Esophagus squamous epithelium (tissue), 5 donors: Measurements from ENCODE around the gene NOP9. TPM values are rescaled to one million over a fixed set of nuclear protein-coding genes. Genes with fewer than 3 reads are reported as not detected.
A peak's percentile ranks its signal among the peaks of the same experiment; 100 is the strongest.

Experiments
- DNase-seq: peaks from one replicate; lab custom pipeline; 2025; lab: John Stamatoyannopoulos, UW
- H3K27ac ChIP-seq, 4 donors: fragments of 200-600 bp; sonication (generic); one replicate each; pipeline ENCODE4 v1.5.1; 2016 to 2019; ENCODE audit warnings: mild to moderate bottlenecking in 1 of 4
- H3K27me3 ChIP-seq, 4 donors: fragments of 200-600 bp; sonication (generic); 1 replicate in 3 of 4; 2 replicates in 1 of 4; pipeline versions ENCODE4 v1.5.1 to v1.6.0; 2017 to 2021; ENCODE audit warnings: antibody characterized with exemption in 1 of 4
- H3K36me3 ChIP-seq, 3 donors: fragments of 200-600 bp; sonication (generic); one replicate each; pipeline ENCODE4 v1.5.1; 2016 to 2019
- H3K4me1 ChIP-seq, 3 donors: fragments of 200-600 bp; sonication (generic); one replicate each; pipeline ENCODE4 v1.5.1; 2017 to 2019
- H3K4me3 ChIP-seq, 4 donors: fragments of 200-600 bp; sonication (generic); 1 replicate in 3 of 4; 2 replicates in 1 of 4; pipeline ENCODE4 v1.5.1; 2016 to 2019; ENCODE audit warnings: mild to moderate bottlenecking in 2 of 4, moderate library complexity in 1 of 4
- H3K9me3 ChIP-seq, 3 donors: fragments of 200-600 bp; sonication (generic); one replicate each; pipeline ENCODE4 v1.5.1; 2016 to 2019
- POLR2A ChIP-seq, 4 donors: fragments of 450-650 bp; IDR thresholded peaks; one replicate each; pipeline ENCODE4 v1.6.1; 2017; ENCODE audit warnings: antibody characterized with exemption in 4 of 4, mild to moderate bottlenecking in 4 of 4, moderate library complexity in 3 of 4
- WGBS, 2 donors: methylation state at CpG; one replicate each; pipeline ENCODE4 v1.1.5; 2018; 5-methylcytosine and 5-hydroxymethylcytosine counted together
- intact Hi-C: fragments of 100-400 bp; cut with DNase I; formaldehyde crosslinking; loops from one replicate; pipeline ENCODE4 v1.15.0; 2022
- total RNA-seq, 4 donors: library from RNA; depleted of rRNA; stranded (reverse); fragments of >200 nt; gene quantifications; one replicate each; pipeline ENCODE4 v1.1.0, GENCODE V29; 2016
- TF ChIP-seq, protein P1 (sequence below), 6 experiments: fragments of 450-650 bp in 4 of 6; fragments of 200-600 bp in 2 of 6; sonication (generic) in 2 of 6; IDR thresholded peaks; one replicate each; pipeline ENCODE4 v1.5.1; 2016 to 2019; ENCODE audit warnings: antibody characterized with exemption in 6 of 6, mild to moderate bottlenecking in 4 of 6, moderate library complexity in 4 of 6
- donor health status: DM: yes; HTN: yes; CAD: no.

The NOP9 gene
- total RNA-seq, 4 donors from 2014 or later: 18.0 to 29.8 (median 25.0) TPM

DNA sequence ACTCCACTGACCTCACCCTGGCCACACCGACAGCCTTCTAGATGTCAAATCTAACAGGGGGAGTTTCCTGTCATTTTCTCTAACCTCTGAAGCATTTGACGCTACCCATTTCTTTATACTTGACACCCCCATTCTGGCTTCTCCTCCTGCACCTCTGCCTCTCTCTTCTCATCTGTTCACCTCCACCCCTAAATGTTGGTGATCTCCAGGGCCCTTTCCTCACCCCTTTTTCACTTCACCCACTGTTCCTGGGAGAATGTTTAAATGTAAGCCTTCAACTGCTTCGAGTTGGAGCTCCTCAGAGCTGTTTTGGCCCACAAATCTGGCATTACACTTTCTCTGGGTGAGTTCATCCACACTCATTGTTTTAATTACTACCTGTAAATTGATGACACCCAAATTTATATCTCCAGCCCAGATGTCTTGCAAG lies 27.8 kb upstream of the NOP9 start:
- Histone ChIP-seq H3K4me1 (peaks cover 5 to 92% (median 25%) of the 10 kb centered on the region in 3 donors), H3K27ac (peak overlapping the region; percentile 95 to 100 (median 98)), H3K4me3 (peak overlapping the region; percentile 65 to 97 (median 89)), H3K9me3 (no peaks in the 10 kb centered on the region), H3K36me3 (peaks cover 9 to 34% (median 15%) of the 10 kb centered on the region in 3 donors), H3K27me3 (no peaks in the 10 kb centered on the region)
- 11 to 18% methylated on average over 3 of the region's 3 CpGs for WGBS, 2 donors
- intact Hi-C loops: no loop called here
- DNase-seq: no peak
- no peak for TF ChIP-seq POLR2A (IDR thresholded peaks at IDR 0.05)
- TF ChIP-seq, protein P1, sequence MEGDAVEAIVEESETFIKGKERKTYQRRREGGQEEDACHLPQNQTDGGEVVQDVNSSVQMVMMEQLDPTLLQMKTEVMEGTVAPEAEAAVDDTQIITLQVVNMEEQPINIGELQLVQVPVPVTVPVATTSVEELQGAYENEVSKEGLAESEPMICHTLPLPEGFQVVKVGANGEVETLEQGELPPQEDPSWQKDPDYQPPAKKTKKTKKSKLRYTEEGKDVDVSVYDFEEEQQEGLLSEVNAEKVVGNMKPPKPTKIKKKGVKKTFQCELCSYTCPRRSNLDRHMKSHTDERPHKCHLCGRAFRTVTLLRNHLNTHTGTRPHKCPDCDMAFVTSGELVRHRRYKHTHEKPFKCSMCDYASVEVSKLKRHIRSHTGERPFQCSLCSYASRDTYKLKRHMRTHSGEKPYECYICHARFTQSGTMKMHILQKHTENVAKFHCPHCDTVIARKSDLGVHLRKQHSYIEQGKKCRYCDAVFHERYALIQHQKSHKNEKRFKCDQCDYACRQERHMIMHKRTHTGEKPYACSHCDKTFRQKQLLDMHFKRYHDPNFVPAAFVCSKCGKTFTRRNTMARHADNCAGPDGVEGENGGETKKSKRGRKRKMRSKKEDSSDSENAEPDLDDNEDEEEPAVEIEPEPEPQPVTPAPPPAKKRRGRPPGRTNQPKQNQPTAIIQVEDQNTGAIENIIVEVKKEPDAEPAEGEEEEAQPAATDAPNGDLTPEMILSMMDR (IDR thresholded peaks at IDR 0.05): no peak

DNA sequence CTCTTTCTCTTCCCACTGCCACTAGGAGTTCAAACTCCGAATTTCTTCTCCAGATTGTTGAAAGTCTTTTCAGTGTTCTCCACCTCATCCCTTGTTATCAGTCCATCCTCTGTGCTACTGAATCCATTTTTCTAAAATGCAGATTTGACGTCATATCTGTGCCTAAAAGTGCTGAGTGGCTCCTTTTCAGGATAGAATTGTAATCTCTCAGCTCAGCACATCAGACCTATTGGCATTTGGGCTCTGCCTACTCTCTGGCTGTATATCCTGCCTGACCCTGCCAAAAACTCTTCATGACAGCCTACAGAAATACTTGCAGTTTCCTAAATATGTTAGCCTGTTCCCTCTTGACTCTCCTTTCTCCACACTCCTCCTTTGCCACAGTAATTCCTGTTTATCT lies 27.2 kb upstream of the NOP9 start:
- H3K27me3 ChIP-seq: no peaks in the 10 kb centered on the region
- intact Hi-C loops: no loop called here
- 61 to 71% methylated on average over 2 of the region's 2 CpGs for WGBS, 2 donors
- no peak for DNase-seq
- H3K9me3 ChIP-seq: no peaks in the 10 kb centered on the region
- peaks cover 10 to 94% (median 25%) of the 10 kb centered on the region in 3 donors for H3K4me1 ChIP-seq
- peaks cover 3 to 28% (median 11%) of the 10 kb centered on the region in 3 donors for H3K36me3 ChIP-seq
- peak overlapping the region; percentile 95 to 100 (median 98) for H3K27ac ChIP-seq
- no peak for TF ChIP-seq POLR2A (IDR thresholded peaks at IDR 0.05)
- TF ChIP-seq, protein P1 (IDR thresholded peaks at IDR 0.05): no peak
- H3K4me3 ChIP-seq: no peak overlapping the region

DNA sequence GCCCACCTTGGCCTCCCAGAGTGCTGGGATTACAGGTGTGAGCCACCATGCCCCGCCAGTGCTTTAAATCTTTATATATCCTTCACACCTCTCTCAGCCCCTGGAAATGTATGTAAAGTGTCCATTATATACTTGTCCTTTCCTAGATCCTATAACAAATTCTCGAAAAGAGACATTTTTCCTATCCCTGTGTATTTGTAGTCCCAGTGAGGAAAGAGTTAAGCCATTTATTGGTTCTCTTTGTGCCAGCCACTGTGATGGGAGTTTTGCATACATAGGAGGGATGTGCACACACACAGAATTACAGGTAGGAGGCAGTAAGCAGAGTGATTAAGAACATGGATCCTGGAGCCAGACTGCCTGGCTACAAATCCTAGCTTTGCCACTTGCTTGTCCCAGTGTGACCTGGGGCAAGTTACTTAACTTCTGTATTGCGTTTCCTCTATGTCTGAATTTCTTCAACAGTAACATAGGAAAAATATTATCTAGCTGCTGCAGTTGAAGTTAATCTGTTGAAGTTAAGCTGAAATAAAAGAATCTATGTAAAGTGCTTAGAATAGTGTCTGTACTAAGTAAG lies 26.1 kb upstream of the NOP9 start:
- intact Hi-C loops: no loop called here
- Histone ChIP-seq H3K9me3 (no peaks in the 10 kb centered on the region), H3K36me3 (peaks cover 0 to 18% (median 3%) of the 10 kb centered on the region in 3 donors), H3K4me3 (no peak overlapping the region), H3K27ac (peak overlapping the region; percentile 85 to 100 (median 96)), H3K4me1 (peaks cover 18 to 94% (median 25%) of the 10 kb centered on the region in 3 donors), H3K27me3 (no peaks in the 10 kb centered on the region)
- 47 to 62% methylated on average over 2 to 3 of the region's 3 CpGs for WGBS, 2 donors
- TF ChIP-seq, protein P1 (IDR thresholded peaks at IDR 0.05): peak in 3 of 6 experiments; percentile 14 to 59 (median 19)
- TF ChIP-seq POLR2A (IDR thresholded peaks at IDR 0.05): no peak
- DNase-seq: no peak

DNA sequence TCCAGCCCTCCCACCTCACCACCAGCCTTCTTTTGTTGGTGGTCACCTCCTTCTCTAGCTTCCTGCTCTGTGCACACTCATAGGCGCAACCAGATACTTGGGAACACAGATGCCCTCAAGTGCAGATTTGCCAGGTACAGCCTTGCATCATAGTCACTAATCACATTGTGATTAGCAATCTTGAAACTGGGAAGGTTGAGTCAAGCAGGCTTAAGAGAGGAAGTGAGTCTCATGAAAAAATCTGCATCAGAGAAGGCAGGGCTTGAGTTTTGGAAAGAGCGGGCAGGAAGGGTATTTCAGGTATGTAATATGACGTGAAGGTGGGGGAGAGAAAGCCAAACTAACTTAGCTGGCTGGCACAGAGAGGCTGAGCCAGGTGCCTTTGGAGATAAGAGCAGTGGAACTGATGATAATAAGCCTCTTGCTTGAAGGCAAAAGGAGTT lies 25.5 kb upstream of the NOP9 start:
- no peak overlapping the region for H3K4me3 ChIP-seq
- no peaks in the 10 kb centered on the region for H3K9me3 ChIP-seq
- peaks cover 0 to 12% (median 3%) of the 10 kb centered on the region in 3 donors for H3K36me3 ChIP-seq
- DNase-seq: no peak
- 20 to 25% methylated on average over 3 of the region's 3 CpGs for WGBS, 2 donors
- peak overlapping the region; percentile 85 to 100 (median 96) for H3K27ac ChIP-seq
- no peaks in the 10 kb centered on the region for H3K27me3 ChIP-seq
- peaks cover 24 to 94% (median 31%) of the 10 kb centered on the region in 3 donors for H3K4me1 ChIP-seq
- intact Hi-C loops: no loop called here
- TF ChIP-seq, protein P1 (IDR thresholded peaks at IDR 0.05): peak in 1 of 6 experiments; percentile 2
- peak in 1 of 4 donors; percentile 31 for TF ChIP-seq POLR2A (IDR thresholded peaks at IDR 0.05)

DNA sequence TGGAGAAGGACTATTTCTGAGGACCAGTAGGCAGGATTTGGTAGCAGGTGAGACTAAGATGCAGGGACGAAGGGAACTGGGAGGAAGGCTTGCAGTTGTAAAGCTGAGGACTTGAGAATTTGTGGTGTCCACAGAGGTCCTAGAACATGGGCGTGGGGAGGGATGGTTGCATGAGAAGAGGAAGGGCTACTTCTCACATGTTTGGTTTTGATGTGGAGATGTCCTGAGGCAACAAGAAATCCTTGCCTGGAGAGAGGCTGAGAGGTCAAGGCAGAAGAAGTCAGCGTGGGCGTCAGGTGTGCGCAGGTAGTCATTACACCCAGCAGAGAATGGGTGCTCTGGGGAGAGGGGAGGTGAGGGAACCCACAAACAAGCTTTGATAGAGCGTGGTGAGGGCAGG lies 22.6 kb upstream of the NOP9 start:
- H3K27ac ChIP-seq: peak overlapping the region in 2 of 4 donors; percentile 83 to 88
- H3K9me3 ChIP-seq: no peaks in the 10 kb centered on the region
- intact Hi-C loops: no loop called here
- no peaks in the 10 kb centered on the region for H3K27me3 ChIP-seq
- H3K4me3 ChIP-seq: no peak overlapping the region
- peaks cover 31 to 97% (median 40%) of the 10 kb centered on the region in 3 donors for H3K4me1 ChIP-seq
- no peak for DNase-seq
- 81 to 87% methylated on average over 6 of the region's 6 CpGs for WGBS, 2 donors
- TF ChIP-seq, protein P1 (IDR thresholded peaks at IDR 0.05): no peak
- TF ChIP-seq POLR2A (IDR thresholded peaks at IDR 0.05): no peak
- no peaks in the 10 kb centered on the region for H3K36me3 ChIP-seq
